HEK293T (cell line): ENCODE data around the gene RPRD1B.

ENCODE experiments used
- ARNT ChIP-seq: fragments of 450-650 bp; IDR thresholded peaks from 2 replicates; pipeline ENCODE4 v1.6.1; 2017; ENCODE audit warnings: mild to moderate bottlenecking
- FOXK2 ChIP-seq: fragments of 450-650 bp; IDR thresholded peaks from 2 replicates; pipeline ENCODE4 v1.6.1; 2016; ENCODE audit warnings: mild to moderate bottlenecking
- FOXM1 ChIP-seq: fragments of 450-650 bp; IDR thresholded peaks from 2 replicates; pipeline ENCODE4 v1.6.1; 2017; ENCODE audit warnings: mild to moderate bottlenecking, borderline replicate concordance
- LEF1 ChIP-seq: fragments of 450-650 bp; IDR thresholded peaks from 2 replicates; pipeline ENCODE4 v1.6.1; 2017; ENCODE audit warnings: mild to moderate bottlenecking, borderline replicate concordance
- NFRKB ChIP-seq: fragments of 450-650 bp; IDR thresholded peaks from 2 replicates; pipeline ENCODE4 v1.6.1; 2016; ENCODE audit warnings: mild to moderate bottlenecking, moderate library complexity
- SP1 ChIP-seq: fragments of 450-650 bp; IDR thresholded peaks from 2 replicates; pipeline ENCODE4 v1.6.1; 2017
- ZNF384 ChIP-seq: fragments of 450-650 bp; IDR thresholded peaks from 2 replicates; pipeline ENCODE4 v1.6.1; 2016
- TF ChIP-seq, protein P1 (sequence below): fragments of 450-650 bp; IDR thresholded peaks from 2 replicates; pipeline ENCODE4 v1.6.1; 2016

DNA sequence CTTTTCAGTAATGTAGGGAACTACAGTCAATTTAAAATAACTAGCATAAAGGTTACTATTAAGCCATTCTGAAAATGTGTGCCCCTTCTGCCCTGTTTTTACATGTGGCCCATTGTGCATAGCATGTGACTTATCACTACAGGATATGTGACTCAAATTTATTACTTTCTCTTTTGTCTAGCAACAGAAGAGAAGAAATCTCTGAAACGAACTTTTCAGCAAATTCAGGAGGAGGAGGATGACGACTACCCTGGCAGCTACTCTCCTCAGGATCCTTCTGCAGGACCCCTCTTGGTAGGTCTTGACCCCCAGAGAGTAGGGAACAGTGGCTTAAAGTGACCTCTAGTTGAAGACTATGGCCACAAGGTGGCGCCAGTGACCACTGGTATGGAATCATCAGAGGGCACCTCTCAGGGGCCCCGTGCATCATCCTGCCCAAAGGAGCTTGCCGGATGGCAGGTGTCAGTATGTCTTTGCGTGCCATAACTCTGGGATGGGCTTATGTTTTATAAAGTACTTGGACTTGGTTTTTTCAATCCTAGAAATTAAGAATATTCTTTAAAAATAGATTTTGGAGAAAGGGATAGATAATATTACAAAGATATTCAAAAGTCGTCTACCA, 23.9 kb downstream of the RPRD1B start:
- TF ChIP-seq FOXM1 (no peak), ARNT (no peak), LEF1 (no peak), ZNF384 (no peak), NFRKB (no peak), SP1 (no peak), FOXK2 (no peak)
- TF ChIP-seq, protein P1, sequence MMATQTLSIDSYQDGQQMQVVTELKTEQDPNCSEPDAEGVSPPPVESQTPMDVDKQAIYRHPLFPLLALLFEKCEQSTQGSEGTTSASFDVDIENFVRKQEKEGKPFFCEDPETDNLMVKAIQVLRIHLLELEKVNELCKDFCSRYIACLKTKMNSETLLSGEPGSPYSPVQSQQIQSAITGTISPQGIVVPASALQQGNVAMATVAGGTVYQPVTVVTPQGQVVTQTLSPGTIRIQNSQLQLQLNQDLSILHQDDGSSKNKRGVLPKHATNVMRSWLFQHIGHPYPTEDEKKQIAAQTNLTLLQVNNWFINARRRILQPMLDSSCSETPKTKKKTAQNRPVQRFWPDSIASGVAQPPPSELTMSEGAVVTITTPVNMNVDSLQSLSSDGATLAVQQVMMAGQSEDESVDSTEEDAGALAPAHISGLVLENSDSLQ: no peak
